Nephron progenitor cell (in vitro differentiated cells): ENCODE results near the gene RASGRF1.

Source experiments
- DNase-seq: peaks from one replicate; pipeline ENCODE4 v3.0.0; 2021
- H3K27ac Mint-ChIP-seq: 2 replicates; pipeline ENCODE4 v1.8.0; 2021; ENCODE audit warnings: mild to moderate bottlenecking, moderate library complexity, mixed read lengths
- H3K27me3 Mint-ChIP-seq: 2 replicates; pipeline ENCODE4 v1.8.0; 2021; ENCODE audit warnings: mild to moderate bottlenecking, low read depth, mixed read lengths; ENCODE audit not compliant: poor library complexity
- H3K36me3 Mint-ChIP-seq: 2 replicates; pipeline ENCODE4 v1.8.0; 2021; ENCODE audit warnings: low read depth, mixed read lengths
- H3K4me1 Mint-ChIP-seq: 2 replicates; pipeline ENCODE4 v1.8.0; 2021; ENCODE audit warnings: mixed read lengths
- H3K4me3 Mint-ChIP-seq: 2 replicates; pipeline ENCODE4 v1.8.0; 2021; ENCODE audit warnings: mild to moderate bottlenecking, moderate library complexity, mixed read lengths
- H3K9me3 Mint-ChIP-seq: 2 replicates; pipeline ENCODE4 v1.8.0; 2021; ENCODE audit warnings: mild to moderate bottlenecking, moderate library complexity, mixed read lengths
- TF ChIP-seq, protein P1 (sequence below): fragments of 200-600 bp; sonication (generic); IDR thresholded peaks from 2 replicates; pipeline ENCODE4 v1.5.0; 2021; ENCODE audit warnings: antibody characterized with exemption

The RASGRF1 gene

DNA sequence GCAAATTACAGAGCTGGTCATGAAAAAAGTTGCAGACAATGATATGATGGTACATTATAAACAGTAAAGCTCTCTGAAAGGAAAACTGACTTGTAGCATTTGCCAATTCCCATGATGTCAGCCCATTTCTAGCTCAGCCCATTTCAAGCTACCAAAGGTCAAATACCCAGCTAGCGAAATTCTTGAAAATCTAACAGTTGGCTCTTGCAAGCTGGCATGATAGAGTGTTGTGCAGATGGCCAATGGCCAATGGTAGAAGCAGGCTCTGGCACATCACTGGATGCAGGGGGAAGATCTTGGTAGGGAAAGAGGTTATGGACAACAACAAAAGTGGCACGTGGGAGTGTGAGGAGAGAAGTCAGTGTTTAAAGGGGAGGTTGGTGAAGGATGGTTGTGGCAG is 36.7 kb downstream of the RASGRF1 start:
- Mint-ChIP-seq H3K4me3 (no peak overlapping the region), H3K36me3 (no peaks in the 10 kb centered on the region), H3K4me1 (no peaks in the 10 kb centered on the region), H3K27ac (no peak overlapping the region), H3K9me3 (no peaks in the 10 kb centered on the region), H3K27me3 (peaks cover 54% of the 10 kb centered on the region)
- DNase-seq: no peak
- TF ChIP-seq, protein P1, sequence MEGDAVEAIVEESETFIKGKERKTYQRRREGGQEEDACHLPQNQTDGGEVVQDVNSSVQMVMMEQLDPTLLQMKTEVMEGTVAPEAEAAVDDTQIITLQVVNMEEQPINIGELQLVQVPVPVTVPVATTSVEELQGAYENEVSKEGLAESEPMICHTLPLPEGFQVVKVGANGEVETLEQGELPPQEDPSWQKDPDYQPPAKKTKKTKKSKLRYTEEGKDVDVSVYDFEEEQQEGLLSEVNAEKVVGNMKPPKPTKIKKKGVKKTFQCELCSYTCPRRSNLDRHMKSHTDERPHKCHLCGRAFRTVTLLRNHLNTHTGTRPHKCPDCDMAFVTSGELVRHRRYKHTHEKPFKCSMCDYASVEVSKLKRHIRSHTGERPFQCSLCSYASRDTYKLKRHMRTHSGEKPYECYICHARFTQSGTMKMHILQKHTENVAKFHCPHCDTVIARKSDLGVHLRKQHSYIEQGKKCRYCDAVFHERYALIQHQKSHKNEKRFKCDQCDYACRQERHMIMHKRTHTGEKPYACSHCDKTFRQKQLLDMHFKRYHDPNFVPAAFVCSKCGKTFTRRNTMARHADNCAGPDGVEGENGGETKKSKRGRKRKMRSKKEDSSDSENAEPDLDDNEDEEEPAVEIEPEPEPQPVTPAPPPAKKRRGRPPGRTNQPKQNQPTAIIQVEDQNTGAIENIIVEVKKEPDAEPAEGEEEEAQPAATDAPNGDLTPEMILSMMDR: no peak

DNA sequence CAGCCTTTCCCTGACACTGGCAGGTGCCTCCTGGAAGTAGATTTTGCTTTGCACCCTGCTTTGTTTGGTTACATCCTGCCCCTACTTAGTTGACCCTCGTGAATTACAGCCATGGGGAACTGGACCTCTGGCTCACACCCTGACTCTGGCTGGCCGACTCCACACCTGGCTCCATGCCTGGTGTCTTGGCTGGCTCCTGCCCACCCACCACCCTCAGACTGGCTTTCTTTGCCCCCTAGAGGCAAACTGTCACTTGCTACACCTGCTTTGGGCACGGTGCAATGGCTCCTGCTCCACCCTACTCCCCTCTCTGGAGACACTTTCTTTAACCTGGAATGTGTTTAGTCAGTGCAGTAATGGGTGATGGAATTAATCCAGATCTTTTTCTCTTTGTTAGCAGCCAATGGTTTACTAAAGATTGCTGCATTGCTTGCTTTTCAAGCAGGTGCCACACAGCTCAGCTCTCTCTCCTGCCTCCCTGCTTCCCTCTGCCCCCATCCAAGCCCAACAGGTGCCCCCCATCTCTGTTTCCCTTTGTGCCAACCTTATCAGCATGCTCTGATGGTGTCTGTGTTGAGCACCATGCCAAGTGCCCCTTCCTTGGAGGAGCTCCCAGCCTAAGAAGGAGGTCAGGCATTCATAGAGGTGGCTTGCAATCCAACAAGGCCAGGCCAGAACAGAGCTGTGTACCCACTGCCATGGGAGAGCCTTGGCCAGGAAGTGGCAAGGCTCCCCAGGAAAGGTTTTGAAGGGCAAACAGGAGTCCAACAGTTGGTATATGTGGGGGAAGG is 38.4 kb downstream of the RASGRF1 start:
- DNase-seq: no peak
- TF ChIP-seq, protein P1: no peak
- peaks cover 51% of the 10 kb centered on the region for H3K27me3 Mint-ChIP-seq
- H3K4me1 Mint-ChIP-seq: no peaks in the 10 kb centered on the region
- H3K4me3 Mint-ChIP-seq: no peak overlapping the region
- H3K36me3 Mint-ChIP-seq: no peaks in the 10 kb centered on the region
- no peaks in the 10 kb centered on the region for H3K9me3 Mint-ChIP-seq
- no peak overlapping the region for H3K27ac Mint-ChIP-seq

DNA sequence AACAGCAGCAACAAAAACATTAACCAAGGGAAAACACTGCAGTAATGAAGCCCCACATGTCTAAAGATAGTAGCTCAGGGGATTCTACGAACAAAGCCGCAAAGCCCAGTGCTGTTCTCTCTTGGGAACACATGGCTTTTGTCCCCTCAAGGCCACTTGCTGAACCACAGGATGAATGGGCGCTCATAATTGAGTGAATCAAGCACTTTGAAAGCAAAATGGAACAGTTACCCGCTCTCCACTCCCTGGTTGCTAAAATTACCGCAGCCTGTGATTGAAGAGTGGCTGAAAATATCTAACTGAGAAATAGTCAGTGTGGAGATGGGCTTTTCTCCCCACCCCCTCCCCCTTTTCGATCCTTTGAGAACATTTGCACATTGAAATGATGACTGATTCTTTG is 39.6 kb downstream of the RASGRF1 start:
- no peak overlapping the region for H3K4me3 Mint-ChIP-seq
- no peaks in the 10 kb centered on the region for H3K36me3 Mint-ChIP-seq
- no peak overlapping the region for H3K27ac Mint-ChIP-seq
- H3K27me3 Mint-ChIP-seq: peaks cover 42% of the 10 kb centered on the region
- DNase-seq: no peak
- no peaks in the 10 kb centered on the region for H3K4me1 Mint-ChIP-seq
- H3K9me3 Mint-ChIP-seq: no peaks in the 10 kb centered on the region
- TF ChIP-seq, protein P1: no peak

DNA sequence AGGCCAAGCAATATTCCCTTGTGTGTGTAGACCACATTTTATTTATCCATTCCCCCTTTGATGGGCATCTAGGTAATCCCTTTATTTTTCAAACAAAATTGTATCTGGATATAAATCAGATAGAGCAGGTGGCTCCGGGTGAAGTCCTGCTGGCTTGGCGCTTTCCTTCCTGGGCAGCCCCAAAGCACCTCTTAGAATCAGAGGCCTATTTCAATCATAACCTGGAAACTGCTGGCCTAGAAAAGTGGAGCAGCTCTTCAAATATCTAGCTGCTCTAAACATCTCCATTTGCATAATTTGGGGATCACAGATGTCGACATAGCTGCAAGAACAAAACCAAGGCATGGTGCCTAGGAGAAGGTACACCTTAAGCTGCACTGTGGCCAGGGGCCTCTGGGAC is 40.2 kb downstream of the RASGRF1 start:
- DNase-seq: no peak
- peaks cover 47% of the 10 kb centered on the region for H3K27me3 Mint-ChIP-seq
- TF ChIP-seq, protein P1: no peak
- H3K4me3 Mint-ChIP-seq: no peak overlapping the region
- H3K4me1 Mint-ChIP-seq: no peaks in the 10 kb centered on the region
- no peak overlapping the region for H3K27ac Mint-ChIP-seq
- no peaks in the 10 kb centered on the region for H3K9me3 Mint-ChIP-seq
- H3K36me3 Mint-ChIP-seq: no peaks in the 10 kb centered on the region

DNA sequence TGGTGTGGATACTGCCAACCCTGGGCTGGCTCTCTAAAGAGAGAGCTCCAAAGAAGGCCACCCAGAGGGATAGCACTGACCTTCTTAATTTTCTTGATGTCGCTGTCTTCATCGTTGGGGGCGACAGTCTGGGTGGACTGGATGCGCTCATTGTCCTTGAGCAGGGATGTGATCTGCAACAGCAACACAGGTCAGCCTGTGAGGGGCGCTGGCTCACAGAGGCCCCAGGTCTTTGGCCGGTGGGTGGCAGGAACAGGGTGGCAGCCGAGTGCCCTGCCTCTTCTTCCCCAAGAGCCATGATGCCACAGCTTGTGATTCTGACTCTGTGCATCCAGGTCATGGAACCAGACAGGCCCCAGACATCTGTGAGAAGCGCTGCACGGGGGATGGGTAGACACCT is 41.2 kb downstream of the RASGRF1 start:
- Mint-ChIP-seq H3K9me3 (no peaks in the 10 kb centered on the region), H3K27me3 (peaks cover 50% of the 10 kb centered on the region), H3K4me3 (no peak overlapping the region), H3K36me3 (no peaks in the 10 kb centered on the region), H3K4me1 (no peaks in the 10 kb centered on the region), H3K27ac (no peak overlapping the region)
- TF ChIP-seq, protein P1: no peak
- no peak for DNase-seq
